Astrocyte of the hippocampus (primary cell): ENCODE results near the gene ADGRL1.
"Not testable (repeated sequence)": the region's sequence is repeated elsewhere in the genome, so short reads cannot be mapped to it uniquely, and the experiment has no call there.

Experiments
- DNase-seq: peaks from one replicate; pipeline ENCODE4 v3.0.0; 2011; ENCODE audit warnings: low read depth, low spot score

ADGRL1 gene

GRCh38 chr19:14161305-14161704 lies 44.7 kb downstream of the ADGRL1 start:
- no peak for DNase-seq

GRCh38 chr19:14160017-14160703 lies 45.8 kb downstream of the ADGRL1 start:
- no peak for DNase-seq

- no peak for DNase-seq
These were observed 46.9 kb downstream of the ADGRL1 start for GRCh38 chr19:14159059-14159458.

GRCh38 chr19:14158276-14159023 lies 47.5 kb downstream of the ADGRL1 start:
- DNase-seq: no peak

GRCh38 chr19:14156971-14157717 lies 48.8 kb downstream of the ADGRL1 start:
- DNase-seq: no peak

GRCh38 chr19:14156122-14156521 lies 49.8 kb downstream of the ADGRL1 start:
- DNase-seq: no peak

GRCh38 chr19:14155371-14155770 lies 50.6 kb downstream of the ADGRL1 start:
- DNase-seq: no peak

GRCh38 chr19:14152713-14153112 lies 53.3 kb downstream of the ADGRL1 start:
- DNase-seq: no peak

GRCh38 chr19:14150770-14151661 lies 55.0 kb downstream of the ADGRL1 start:
- DNase-seq: no peak

GRCh38 chr19:14150041-14150769 lies 55.8 kb downstream of the ADGRL1 start:
- no peak for DNase-seq

- peak; percentile 68 for DNase-seq
These were observed 56.4 kb downstream of the ADGRL1 start for GRCh38 chr19:14149509-14149994.

- DNase-seq: no peak
These were observed 57.1 kb downstream of the ADGRL1 start for GRCh38 chr19:14148751-14149410.

- peak; percentile 85 for DNase-seq
These were observed 58.0 kb downstream of the ADGRL1 start for GRCh38 chr19:14147797-14148605.

GRCh38 chr19:14146789-14147216 lies 59.2 kb downstream of the ADGRL1 start:
- DNase-seq: peak; percentile 61

GRCh38 chr19:14146169-14146568 lies 59.8 kb downstream of the ADGRL1 start:
- DNase-seq: not testable (repeated sequence)

- DNase-seq: no peak
These were observed 60.6 kb downstream of the ADGRL1 start for GRCh38 chr19:14145381-14145780.

- no peak for DNase-seq
These were observed 63.4 kb downstream of the ADGRL1 start for GRCh38 chr19:14142262-14143190.

- no peak for DNase-seq
These were observed 64.9 kb downstream of the ADGRL1 start for GRCh38 chr19:14141041-14141440.
